GM19397 (cell line): ENCODE results near the gene SPAG5.
A peak's percentile ranks its signal among the peaks of the same experiment; 100 is the strongest.

Experiments used
- ATAC-seq: cut with Tn5 transposase; IDR thresholded peaks from one replicate; pipeline ENCODE4 v1.9.1; 2021; ENCODE audit warnings: mild to moderate bottlenecking, moderate library complexity; ENCODE audit not compliant: unreplicated experiment

Gene SPAG5

GRCh38 chr17:28573966-28574480 lies 24.8 kb downstream of the SPAG5 start:
- no peak for ATAC-seq

GRCh38 chr17:28573521-28573920 lies 25.3 kb downstream of the SPAG5 start:
- ATAC-seq, result no peak

GRCh38 chr17:28573040-28573380 lies 25.8 kb downstream of the SPAG5 start:
- ATAC-seq, result no peak

- ATAC-seq, result no peak
Measured at GRCh38 chr17:28572259-28573039, 26.4 kb downstream of the SPAG5 start.

- ATAC-seq, result peak; percentile 91
Measured at GRCh38 chr17:28571361-28572122, 27.3 kb downstream of the SPAG5 start, which contains the start of gene PIGS. TSS of gene PIGS (minus strand) at chr17:28571524. CDS start at chr17:28571496, 28 bp downstream.

- ATAC-seq, result peak; percentile 33
Measured at GRCh38 chr17:28570716-28571360, 28.0 kb downstream of the SPAG5 start.

GRCh38 chr17:28569446-28569845 lies 29.4 kb downstream of the SPAG5 start:
- no peak for ATAC-seq

GRCh38 chr17:28567604-28568003 lies 31.2 kb downstream of the SPAG5 start:
- no peak for ATAC-seq

- no peak for ATAC-seq
Measured at GRCh38 chr17:28563475-28563874, 35.4 kb downstream of the SPAG5 start.

GRCh38 chr17:28555022-28555421 lies 43.8 kb downstream of the SPAG5 start:
- no peak for ATAC-seq

GRCh38 chr17:28554565-28554964 lies 44.3 kb downstream of the SPAG5 start:
- no peak for ATAC-seq

GRCh38 chr17:28553000-28553505 lies 45.8 kb downstream of the SPAG5 start:
- no peak for ATAC-seq

GRCh38 chr17:28552176-28552999 lies 46.4 kb downstream of the SPAG5 start, which contains the start of gene UNC119:
TSS of gene UNC119 (minus strand) at chr17:28552624. CDS start at chr17:28552557, 67 bp downstream.
- ATAC-seq, result peak; percentile 62

- ATAC-seq, result no peak
Measured at GRCh38 chr17:28551421-28552175, 47.2 kb downstream of the SPAG5 start.

GRCh38 chr17:28550858-28551257 lies 48.0 kb downstream of the SPAG5 start:
- no peak for ATAC-seq

GRCh38 chr17:28549236-28550132 lies 49.3 kb downstream of the SPAG5 start:
- no peak for ATAC-seq

GRCh38 chr17:28548417-28549130 lies 50.3 kb downstream of the SPAG5 start:
- no peak for ATAC-seq
